HS-27A (cell line): ENCODE data around the gene ASIC5.
"Not testable (repeated sequence)": the region's sequence is repeated elsewhere in the genome, so short reads cannot be mapped to it uniquely, and the experiment has no call there.

ENCODE experiments used
- DNase-seq: peaks from one replicate; pipeline ENCODE4 v3.0.0-alpha.2; 2012; ENCODE audit warnings: low read depth, missing footprints

The ASIC5 gene

DNA sequence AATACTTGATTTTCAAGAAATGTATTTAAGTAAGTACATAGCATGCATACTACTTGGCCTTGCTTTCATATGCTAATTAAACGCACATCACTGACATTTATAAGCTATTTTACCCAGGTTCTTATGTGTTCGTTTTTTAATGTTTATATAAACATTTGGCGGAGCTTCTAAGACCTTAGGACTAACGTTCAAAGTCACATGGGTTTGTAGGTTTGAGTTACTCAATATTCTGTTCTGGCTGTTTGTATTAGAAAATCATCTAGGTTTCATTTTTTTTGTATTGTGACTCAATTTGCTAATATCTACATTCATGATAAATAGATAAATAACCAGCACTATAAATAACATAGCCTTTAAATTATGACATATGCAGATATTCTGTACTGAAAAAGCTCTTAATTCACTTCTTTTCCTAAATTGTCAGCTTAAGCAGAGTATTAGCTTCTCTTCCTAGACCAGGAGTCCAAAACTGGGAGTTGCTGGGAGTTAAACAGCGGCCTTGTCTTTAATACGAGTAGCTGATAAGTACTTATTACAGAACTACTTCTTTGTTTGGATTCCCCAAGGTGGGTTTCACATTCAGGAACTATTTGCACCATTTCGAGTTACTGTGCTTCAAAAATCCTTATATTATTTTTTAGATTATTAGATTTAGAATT, 65.3 kb downstream of the ASIC5 start:
- DNase-seq: no peak

DNA sequence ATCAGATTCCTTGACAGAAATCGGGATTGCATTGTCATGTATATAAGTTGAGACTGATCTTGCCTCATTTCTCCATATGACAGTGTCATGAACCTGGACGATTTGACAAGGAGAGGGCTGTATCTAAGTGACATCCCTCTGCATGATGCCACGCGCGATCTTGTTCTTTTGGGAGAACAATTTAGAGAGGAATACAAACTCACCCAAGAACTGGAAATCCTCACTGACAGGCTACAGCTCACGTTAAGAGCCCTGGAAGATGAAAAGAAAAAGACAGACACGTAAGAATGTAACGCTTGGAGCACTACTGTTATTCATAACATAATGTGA, 66.3 kb downstream of the ASIC5 start:
- no peak for DNase-seq

DNA sequence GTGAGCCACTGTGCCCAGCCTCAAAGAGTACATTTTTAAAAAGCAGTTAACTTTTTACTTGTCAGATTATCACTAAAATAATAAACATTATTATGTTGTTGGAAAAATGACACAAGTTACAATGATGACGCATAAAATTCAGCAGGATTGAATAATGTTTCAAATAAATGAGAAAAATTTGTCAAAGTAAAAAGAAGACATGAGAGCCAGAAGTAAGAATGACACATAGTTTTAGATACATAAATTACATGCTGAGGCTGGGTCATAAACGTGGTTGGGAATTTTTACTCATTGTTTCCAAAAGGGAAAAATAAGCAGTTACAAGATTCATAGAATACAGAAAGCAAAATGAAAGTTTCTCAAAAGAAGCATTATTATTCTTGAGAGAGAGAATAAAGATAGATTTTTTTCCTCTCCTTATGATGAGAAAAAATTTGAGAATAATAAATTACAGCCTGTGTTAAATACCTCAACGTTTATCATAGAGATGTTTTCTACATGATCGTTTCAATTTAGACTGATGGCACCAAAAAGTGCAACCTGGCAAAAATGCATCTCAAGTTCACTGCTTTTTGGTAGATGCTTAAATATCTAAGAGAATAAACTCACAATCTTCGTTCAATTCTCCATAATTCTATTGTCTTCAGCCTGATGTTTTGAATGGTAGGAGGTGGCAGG, 66.8 kb downstream of the ASIC5 start:
- no peak for DNase-seq

DNA sequence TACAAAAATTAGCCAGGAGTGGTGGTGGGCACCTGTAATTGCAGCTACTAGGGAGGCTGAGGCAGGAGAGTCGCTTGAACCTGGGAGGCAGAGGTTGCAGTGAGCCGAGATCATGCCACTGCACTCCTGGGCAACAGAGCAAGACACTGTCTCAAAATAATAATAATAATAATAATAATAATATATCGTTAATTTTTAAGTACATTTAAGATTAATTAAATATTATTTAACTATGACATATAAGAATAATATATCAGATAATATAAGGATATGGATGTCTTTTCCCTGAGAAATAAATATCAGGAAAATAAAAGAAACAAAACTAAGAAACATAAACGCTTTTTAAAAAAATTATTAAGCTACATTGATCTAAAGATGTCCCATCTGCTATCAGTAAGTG, 68.5 kb downstream of the ASIC5 start:
- DNase-seq: not testable (repeated sequence)

DNA sequence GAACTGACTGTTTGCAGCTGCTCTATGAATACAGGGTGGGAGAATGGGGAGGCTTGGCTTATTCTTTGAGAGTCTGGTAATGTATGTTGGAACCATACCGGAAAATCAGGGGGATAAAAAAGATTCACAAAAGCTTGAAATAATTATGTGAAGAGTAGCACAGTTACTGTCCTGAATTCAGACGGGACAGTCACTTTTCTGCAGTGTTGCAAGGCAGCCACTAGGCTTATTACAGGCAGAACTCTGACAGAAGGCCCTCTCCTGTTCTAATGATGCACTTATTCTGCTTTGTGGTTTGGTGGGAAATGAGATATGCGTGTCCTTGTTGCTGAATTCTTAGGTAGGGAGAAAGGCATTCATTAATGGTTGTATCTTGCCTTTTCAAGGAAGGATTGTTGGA, 70.1 kb downstream of the ASIC5 start:
- no peak for DNase-seq

DNA sequence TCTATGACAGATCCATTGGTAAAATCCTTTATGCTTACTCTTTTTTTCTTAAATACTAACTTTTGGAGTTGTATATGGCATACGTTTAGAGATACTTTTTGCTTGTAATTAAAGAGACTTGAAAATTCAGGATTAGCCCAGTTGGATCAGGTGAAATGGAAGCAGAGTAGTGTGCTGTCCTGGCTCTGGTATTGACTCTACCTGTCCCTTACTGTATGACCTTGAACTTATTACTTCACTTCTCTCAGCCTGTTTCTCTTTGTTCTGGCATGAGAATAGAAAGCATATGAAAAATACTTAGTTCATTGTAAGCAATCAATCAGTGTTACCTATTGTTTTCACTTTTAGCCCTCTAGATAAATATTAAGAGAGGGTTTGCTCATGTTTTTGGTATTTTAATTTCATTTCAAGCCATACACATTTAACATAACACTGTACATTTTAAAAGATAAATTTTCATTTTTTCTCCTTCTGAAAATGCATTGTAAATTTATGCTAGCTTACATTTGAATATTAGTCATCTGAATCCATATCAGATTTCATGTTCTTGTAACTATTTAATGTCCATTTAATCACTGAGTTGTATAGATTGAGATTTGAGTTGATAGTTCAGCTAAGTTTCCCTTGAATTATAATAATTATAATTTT, 71.4 kb downstream of the ASIC5 start:
- DNase-seq: no peak

DNA sequence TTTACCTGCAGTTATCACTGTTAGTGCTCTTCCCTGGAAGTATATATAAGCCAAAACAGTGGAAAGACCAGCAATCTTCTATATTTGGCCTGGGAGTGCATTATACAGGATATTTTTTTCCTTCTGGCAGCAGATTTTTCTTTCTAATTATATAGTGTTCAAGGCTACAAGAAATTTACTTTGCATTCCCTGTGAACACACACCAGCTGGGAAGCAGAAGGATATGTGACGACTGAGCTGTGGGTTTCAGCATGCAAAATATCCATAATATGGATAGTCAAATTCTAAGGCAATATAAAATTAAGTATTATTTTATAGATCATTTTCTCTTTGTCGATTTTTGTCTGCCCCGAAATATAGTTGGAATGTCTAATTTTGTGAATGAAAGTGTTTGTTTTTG, 76.1 kb downstream of the ASIC5 start:
- DNase-seq: no peak

DNA sequence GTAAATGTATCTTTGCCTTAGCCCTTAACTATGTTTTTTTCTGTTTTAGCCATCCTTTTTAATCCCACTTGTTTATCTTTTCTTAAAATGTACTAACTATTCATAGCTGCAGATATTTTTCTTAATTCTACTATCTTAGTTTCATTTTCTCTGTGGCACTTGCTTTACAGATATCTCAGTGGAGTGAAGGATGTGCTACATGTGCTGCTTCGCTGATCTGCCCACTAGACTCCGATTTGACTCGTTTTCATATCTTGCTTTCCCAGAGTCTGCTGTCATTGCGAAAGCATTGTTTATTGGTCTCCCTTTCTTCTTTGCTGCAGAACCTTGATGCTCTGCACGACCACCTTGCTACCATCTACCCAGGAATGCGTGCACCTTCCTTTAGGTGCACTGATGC, 76.7 kb downstream of the ASIC5 start:
- no peak for DNase-seq

DNA sequence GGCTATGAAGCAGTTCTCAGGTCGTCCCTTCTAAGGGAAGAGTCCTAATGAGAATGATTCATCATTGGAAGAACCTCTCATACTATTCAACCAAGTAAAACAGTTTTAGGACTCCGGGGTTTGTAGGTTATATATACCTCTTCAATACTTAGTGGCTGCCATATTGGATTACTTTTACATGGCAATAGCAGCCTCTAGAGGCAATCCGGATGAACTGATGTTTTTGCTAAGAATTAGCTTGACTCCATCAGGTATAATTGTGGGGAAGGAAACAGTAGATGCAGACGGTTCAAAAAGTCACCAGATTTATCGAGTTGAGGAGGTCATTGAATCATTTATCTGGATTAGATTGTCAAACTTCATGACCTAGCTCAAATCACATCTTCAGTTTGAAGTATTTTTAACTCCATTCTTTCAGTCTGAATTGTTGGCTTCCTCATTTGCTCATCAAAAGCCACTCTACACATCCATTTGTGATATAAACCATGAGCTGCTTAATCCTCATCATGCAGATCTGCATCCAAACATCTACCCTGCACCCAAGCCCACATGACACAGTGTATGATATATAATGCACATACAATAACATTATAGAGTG, 78.9 kb downstream of the ASIC5 start:
- DNase-seq: no peak

DNA sequence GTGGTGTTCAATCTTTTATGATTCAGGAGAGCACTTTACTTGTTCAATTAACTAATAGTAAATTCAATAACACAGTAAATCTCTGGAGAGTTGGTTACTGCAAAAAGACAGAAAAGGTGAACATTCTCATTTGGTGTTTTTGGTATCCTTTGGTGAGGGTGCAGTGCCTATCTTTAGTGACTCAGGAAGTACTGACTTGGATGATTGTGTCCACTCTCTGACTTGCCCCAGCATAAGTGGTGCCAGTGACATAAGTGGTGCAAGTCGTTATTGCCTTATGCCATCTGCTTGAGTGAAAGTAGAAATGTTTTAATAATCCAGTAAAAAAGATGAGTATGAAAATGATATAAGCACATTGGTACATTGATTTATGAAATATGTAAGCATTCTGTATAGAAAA, 80.2 kb downstream of the ASIC5 start:
- DNase-seq: no peak

DNA sequence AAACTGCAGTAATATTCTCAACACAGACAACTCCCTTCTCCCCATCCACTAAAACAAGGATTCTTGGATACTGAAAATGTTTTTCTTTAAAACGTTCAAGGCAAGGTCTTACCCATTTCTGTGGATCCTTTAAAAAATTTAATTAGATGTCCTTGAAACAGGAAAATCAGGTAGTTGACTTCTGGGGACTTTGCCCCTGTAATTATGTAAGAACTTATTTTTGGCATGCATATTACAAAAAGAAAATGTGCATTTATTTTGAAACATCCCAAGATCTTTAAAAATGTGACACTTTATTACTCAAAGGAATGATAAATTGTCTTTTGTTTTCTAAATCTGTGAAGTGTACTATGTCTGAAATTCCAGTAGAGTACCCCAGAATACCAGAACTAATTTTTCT, 81.4 kb downstream of the ASIC5 start:
- no peak for DNase-seq

DNA sequence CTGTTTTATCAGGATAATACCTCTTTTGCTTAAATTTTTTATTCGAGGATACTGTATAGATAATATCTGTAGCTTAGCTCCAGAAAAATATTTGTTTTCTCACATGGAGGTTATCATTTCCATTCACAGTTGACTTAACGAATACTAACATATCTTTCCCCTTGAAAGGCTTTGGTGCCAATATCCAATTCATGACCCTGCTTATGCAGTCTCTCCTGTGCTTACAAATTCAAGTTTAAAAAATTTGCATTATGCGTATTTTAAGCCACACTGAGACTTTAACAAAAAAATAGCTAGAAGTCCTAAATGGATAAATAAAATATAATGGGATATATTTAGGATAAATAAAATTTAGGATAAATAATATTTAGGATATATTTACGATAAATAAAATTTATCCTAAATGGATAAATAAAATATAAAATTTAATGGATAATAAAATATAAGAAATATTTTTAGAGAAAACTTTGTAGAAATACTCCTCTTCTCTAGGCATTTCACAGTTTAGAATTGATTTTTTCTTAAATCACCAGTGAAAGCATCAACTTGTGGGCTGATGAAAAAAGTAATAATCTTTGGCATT, 84.7 kb downstream of the ASIC5 start:
- no peak for DNase-seq

DNA sequence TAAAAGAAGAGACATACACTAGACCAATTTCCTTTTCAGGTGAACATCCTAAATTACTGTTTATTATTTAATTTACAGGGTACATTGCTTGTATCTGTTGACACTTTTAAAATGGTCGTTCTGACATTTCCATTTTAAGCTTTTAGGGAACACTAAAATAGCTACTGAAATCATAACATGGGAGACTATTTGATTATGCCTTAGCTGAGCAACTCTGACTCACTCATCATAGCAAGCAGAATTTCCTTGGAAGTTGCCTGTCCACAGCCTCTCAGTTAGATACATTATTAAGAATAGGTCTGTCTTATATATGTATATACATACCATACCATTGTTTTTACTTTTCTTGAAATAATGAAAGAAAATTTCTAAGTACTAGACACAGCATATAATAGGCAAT, 85.3 kb downstream of the ASIC5 start:
- DNase-seq: no peak
